Suprapubic skin (tissue), 4 donors: ENCODE results near the gene POMT2.

Source experiments
- POLR2A ChIP-seq, 2 donors: fragments of 450-650 bp; IDR thresholded peaks; one replicate each; pipeline ENCODE4 v1.6.1; 2017; ENCODE audit warnings: antibody characterized with exemption in 2 of 2, mild to moderate bottlenecking in 2 of 2, moderate library complexity in 2 of 2
- POLR2AphosphoS5 ChIP-seq, 3 donors: sonication (generic); formaldehyde crosslinking; IDR thresholded peaks; one replicate each; pipeline ENCODE4 v1.6.1; 2017; ENCODE audit warnings: antibody characterized with exemption in 3 of 3
- TF ChIP-seq, protein P1 (sequence below), 2 donors: fragments of 200-600 bp in 1 of 2; fragments of 450-650 bp in 1 of 2; sonication (generic) in 1 of 2; IDR thresholded peaks; one replicate each; pipeline ENCODE4 v1.5.1; 2016 to 2019; ENCODE audit warnings: antibody characterized with exemption in 2 of 2, mild to moderate bottlenecking in 1 of 2, moderate library complexity in 1 of 2

DNA sequence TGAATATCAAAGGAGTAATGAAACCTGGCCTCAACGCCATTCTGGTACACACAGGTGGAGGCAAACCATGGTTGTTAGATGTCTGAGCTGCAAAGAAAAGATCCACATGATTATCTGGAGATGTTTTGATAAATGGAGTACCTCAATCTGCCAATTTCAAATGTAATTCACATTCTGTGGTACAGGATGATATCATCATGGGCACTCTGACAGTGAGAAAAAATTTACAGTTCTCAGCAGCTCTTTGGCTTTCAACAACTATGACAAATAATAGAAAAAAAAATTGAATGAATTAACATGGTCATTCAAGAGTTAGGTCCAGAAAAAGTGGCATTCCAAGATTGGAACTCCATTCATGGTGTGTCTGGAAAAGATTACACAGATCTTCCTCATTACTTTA, 38.9 kb upstream of the POMT2 start:
- TF ChIP-seq POLR2AphosphoS5 (IDR thresholded peaks at IDR 0.05) (no peak), POLR2A (IDR thresholded peaks at IDR 0.05) (no peak)
- TF ChIP-seq, protein P1, sequence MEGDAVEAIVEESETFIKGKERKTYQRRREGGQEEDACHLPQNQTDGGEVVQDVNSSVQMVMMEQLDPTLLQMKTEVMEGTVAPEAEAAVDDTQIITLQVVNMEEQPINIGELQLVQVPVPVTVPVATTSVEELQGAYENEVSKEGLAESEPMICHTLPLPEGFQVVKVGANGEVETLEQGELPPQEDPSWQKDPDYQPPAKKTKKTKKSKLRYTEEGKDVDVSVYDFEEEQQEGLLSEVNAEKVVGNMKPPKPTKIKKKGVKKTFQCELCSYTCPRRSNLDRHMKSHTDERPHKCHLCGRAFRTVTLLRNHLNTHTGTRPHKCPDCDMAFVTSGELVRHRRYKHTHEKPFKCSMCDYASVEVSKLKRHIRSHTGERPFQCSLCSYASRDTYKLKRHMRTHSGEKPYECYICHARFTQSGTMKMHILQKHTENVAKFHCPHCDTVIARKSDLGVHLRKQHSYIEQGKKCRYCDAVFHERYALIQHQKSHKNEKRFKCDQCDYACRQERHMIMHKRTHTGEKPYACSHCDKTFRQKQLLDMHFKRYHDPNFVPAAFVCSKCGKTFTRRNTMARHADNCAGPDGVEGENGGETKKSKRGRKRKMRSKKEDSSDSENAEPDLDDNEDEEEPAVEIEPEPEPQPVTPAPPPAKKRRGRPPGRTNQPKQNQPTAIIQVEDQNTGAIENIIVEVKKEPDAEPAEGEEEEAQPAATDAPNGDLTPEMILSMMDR (IDR thresholded peaks at IDR 0.05) = no peak
